Smooth muscle cell (in vitro differentiated cells): ENCODE measurements around the gene LYZ. TPM values are rescaled to one million over a fixed set of nuclear protein-coding genes. Genes with fewer than 3 reads are reported as not detected.
"Not testable (repeated sequence)": the region's sequence is repeated elsewhere in the genome, so short reads cannot be mapped to it uniquely, and the experiment has no call there.

Experiments
- DNase-seq: peaks from one replicate; lab custom pipeline; 2025; ENCODE audit not compliant: unreplicated experiment; lab: John Stamatoyannopoulos, UW
- H2AFZ ChIP-seq: fragments of 200-600 bp; sonication (generic); 2 replicates; pipeline ENCODE4 v1.6.0; 2016; ENCODE audit warnings: antibody characterized with exemption, low read depth, mild to moderate bottlenecking
- H3F3A ChIP-seq: fragments of 200-600 bp; sonication (generic); 2 replicates; pipeline ENCODE4 v1.6.0; 2017; ENCODE audit warnings: antibody characterized with exemption, low read depth
- H3K27ac ChIP-seq: fragments of 200-600 bp; sonication (generic); 2 replicates; pipeline ENCODE4 v1.5.1; 2016; ENCODE audit warnings: low read depth, mild to moderate bottlenecking
- H3K27me3 ChIP-seq: fragments of 200-600 bp; sonication (generic); 2 replicates; pipeline ENCODE4 v1.6.1; 2016; ENCODE audit warnings: low read depth, mild to moderate bottlenecking
- H3K36me3 ChIP-seq: fragments of 200-600 bp; sonication (generic); 2 replicates; pipeline ENCODE4 v1.5.1; 2016; ENCODE audit warnings: low read depth
- H3K4me1 ChIP-seq: fragments of 200-600 bp; sonication (generic); 2 replicates; pipeline ENCODE4 v1.5.1; 2016; ENCODE audit warnings: low read depth
- H3K4me2 ChIP-seq: fragments of 200-600 bp; sonication (generic); 2 replicates; pipeline ENCODE4 v1.6.0; 2016; ENCODE audit warnings: mild to moderate bottlenecking
- H3K4me3 ChIP-seq: fragments of 200-600 bp; sonication (generic); 2 replicates; pipeline ENCODE4 v1.5.1; 2016; ENCODE audit warnings: mild to moderate bottlenecking
- H3K79me2 ChIP-seq: fragments of 200-600 bp; sonication (generic); 2 replicates; pipeline ENCODE4 v1.6.0; 2016; ENCODE audit warnings: low read depth, mild to moderate bottlenecking
- H3K9ac ChIP-seq: fragments of 200-600 bp; sonication (generic); 2 replicates; pipeline ENCODE4 v1.6.0; 2016; ENCODE audit warnings: low read depth
- H3K9me3 ChIP-seq: fragments of 200-600 bp; sonication (generic); replicated peaks from 2 replicates; pipeline ENCODE4 v1.5.1; 2016; ENCODE audit warnings: low read depth
- H4K20me1 ChIP-seq: fragments of 200-600 bp; sonication (generic); 2 replicates; pipeline ENCODE4 v1.6.0; 2016; ENCODE audit warnings: low read depth
- WGBS: methylation state at CpG from one replicate; pipeline ENCODE4 v1.1.7; 2016; ENCODE audit warnings: low lambda C conversion rate; 5-methylcytosine and 5-hydroxymethylcytosine counted together
- polyA plus RNA-seq: library from polyadenylated mRNA; unstranded; fragments of >200 nt; fragmentation: Nextera tagmentation; extraction: Ambion mirVana; gene quantifications from 2 replicates; pipeline ENCODE4 v1.2.1, GENCODE V29; 2016
- total RNA-seq: library from RNA; depleted of rRNA; stranded (reverse); fragments of >200 nt; gene quantifications from 2 replicates; pipeline ENCODE4 v1.2.3, GENCODE V29; 2014
- TF ChIP-seq, protein P1 (sequence below): fragments of 200-600 bp; sonication (generic); IDR thresholded peaks from 2 replicates; pipeline ENCODE4 v1.5.1; 2017; ENCODE audit warnings: borderline replicate concordance, mild to moderate bottlenecking, antibody characterized with exemption; ENCODE audit not compliant: insufficient read depth, poor library complexity, severe bottlenecking

Gene LYZ
- total and polyA plus RNA-seq, 2 experiments from 2014 or later = not detected

DNA sequence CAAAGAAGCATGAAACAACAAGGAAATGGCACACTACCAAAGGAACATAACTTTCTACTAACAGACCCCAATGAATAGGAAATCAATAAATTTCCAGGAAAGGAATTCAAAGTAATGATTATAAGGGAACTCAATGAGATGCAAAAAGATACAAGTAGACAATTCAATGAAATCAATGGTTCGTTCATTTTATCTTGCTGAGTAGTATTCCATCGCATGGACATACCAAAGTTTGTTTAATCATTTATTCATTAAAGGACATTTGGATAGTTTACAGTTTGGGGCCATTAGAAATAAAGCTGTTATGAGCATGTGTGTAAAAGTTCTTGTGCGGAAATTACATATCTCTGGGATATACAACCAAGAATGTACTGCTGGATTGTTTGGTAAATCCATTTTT, 35.0 kb upstream of the LYZ start:
- Histone ChIP-seq H3F3A (no peaks in the 10 kb centered on the region), H3K4me2 (no peak overlapping the region), H3K9me3 (no peaks in the 10 kb centered on the region), H3K4me1 (no peaks in the 10 kb centered on the region), H3K27me3 (no peaks in the 10 kb centered on the region), H3K27ac (no peak overlapping the region), H3K4me3 (no peak overlapping the region), H3K9ac (no peak overlapping the region), H4K20me1 (no peaks in the 10 kb centered on the region), H3K36me3 (no peaks in the 10 kb centered on the region), H3K79me2 (no peaks in the 10 kb centered on the region), H2AFZ (no peak overlapping the region)
- TF ChIP-seq, protein P1, sequence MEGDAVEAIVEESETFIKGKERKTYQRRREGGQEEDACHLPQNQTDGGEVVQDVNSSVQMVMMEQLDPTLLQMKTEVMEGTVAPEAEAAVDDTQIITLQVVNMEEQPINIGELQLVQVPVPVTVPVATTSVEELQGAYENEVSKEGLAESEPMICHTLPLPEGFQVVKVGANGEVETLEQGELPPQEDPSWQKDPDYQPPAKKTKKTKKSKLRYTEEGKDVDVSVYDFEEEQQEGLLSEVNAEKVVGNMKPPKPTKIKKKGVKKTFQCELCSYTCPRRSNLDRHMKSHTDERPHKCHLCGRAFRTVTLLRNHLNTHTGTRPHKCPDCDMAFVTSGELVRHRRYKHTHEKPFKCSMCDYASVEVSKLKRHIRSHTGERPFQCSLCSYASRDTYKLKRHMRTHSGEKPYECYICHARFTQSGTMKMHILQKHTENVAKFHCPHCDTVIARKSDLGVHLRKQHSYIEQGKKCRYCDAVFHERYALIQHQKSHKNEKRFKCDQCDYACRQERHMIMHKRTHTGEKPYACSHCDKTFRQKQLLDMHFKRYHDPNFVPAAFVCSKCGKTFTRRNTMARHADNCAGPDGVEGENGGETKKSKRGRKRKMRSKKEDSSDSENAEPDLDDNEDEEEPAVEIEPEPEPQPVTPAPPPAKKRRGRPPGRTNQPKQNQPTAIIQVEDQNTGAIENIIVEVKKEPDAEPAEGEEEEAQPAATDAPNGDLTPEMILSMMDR = no peak
- no peak for DNase-seq
- WGBS = 93% methylated on average over 3 of the region's 3 CpGs

- not testable (repeated sequence) for H3K27me3 ChIP-seq, DNase-seq, H3K79me2 ChIP-seq, H4K20me1 ChIP-seq, H3F3A ChIP-seq, H3K27ac ChIP-seq, H3K4me3 ChIP-seq, H3K9ac ChIP-seq, H2AFZ ChIP-seq, H3K9me3 ChIP-seq, H3K4me2 ChIP-seq, H3K36me3 ChIP-seq, H3K4me1 ChIP-seq
Observed at GRCh38 chr12:69316784-69317183, 31.4 kb upstream of the LYZ start.

GRCh38 chr12:69317233-69317632, 30.9 kb upstream of the LYZ start:
- not testable (repeated sequence) for H3K36me3 ChIP-seq, H3K9ac ChIP-seq, H3K79me2 ChIP-seq, H3K9me3 ChIP-seq, H3K4me3 ChIP-seq, H4K20me1 ChIP-seq, H3K4me2 ChIP-seq, H3K4me1 ChIP-seq, H3F3A ChIP-seq, DNase-seq, H3K27me3 ChIP-seq, H3K27ac ChIP-seq, H2AFZ ChIP-seq
- 86% methylated on average over 2 of the region's 2 CpGs for WGBS

GRCh38 chr12:69318225-69318624, 30.0 kb upstream of the LYZ start:
- H3K4me1 ChIP-seq = no peaks in the 10 kb centered on the region
- H3K4me3 ChIP-seq = no peak overlapping the region
- H3K79me2 ChIP-seq = no peaks in the 10 kb centered on the region
- H2AFZ ChIP-seq = no peak overlapping the region
- WGBS = 96% methylated on average over 2 of the region's 2 CpGs
- TF ChIP-seq, protein P1 = no peak
- H3K4me2 ChIP-seq = no peak overlapping the region
- H3K9me3 ChIP-seq = no peaks in the 10 kb centered on the region
- no peak for DNase-seq
- no peak overlapping the region for H3K9ac ChIP-seq
- H4K20me1 ChIP-seq = no peaks in the 10 kb centered on the region
- no peaks in the 10 kb centered on the region for H3K27me3 ChIP-seq
- H3K27ac ChIP-seq = no peak overlapping the region
- H3F3A ChIP-seq = no peaks in the 10 kb centered on the region
- H3K36me3 ChIP-seq = no peaks in the 10 kb centered on the region

DNA sequence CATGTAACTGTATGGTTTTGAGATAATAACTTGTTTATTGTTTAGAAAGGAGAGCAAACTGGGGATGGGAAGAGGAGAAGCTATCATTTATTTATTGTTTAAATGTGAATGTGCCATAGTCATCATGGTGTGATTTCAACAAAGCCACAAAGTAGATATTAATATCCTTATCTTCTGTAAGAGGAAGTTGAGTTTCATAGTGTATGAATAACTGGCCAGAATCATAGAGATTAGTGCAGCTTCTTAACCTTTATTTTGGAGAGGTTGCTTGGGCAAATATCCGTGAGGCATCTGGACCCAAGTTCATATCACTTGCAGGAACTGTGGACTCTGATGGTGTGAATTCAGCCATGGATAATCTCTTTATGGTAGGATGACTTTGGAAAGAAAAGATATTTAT, 26.8 kb upstream of the LYZ start:
- H3K27me3 ChIP-seq = no peaks in the 10 kb centered on the region
- H3K79me2 ChIP-seq = no peaks in the 10 kb centered on the region
- H3K4me2 ChIP-seq = no peak overlapping the region
- no peak overlapping the region for H2AFZ ChIP-seq
- DNase-seq = no peak
- H4K20me1 ChIP-seq = no peaks in the 10 kb centered on the region
- H3K27ac ChIP-seq = no peak overlapping the region
- 87% methylated on average over 1 of the region's 1 CpG for WGBS
- H3K9me3 ChIP-seq = no peaks in the 10 kb centered on the region
- no peak overlapping the region for H3K4me3 ChIP-seq
- no peaks in the 10 kb centered on the region for H3K36me3 ChIP-seq
- H3F3A ChIP-seq = no peaks in the 10 kb centered on the region
- TF ChIP-seq, protein P1 = no peak
- H3K9ac ChIP-seq = no peak overlapping the region
- no peaks in the 10 kb centered on the region for H3K4me1 ChIP-seq
